ENCODE results near the gene NRAP. TPM values are rescaled to one million over a fixed set of nuclear protein-coding genes. Genes with fewer than 3 reads are reported as not detected.

Gene NRAP
- polyA plus RNA-seq, 1 donor (not counting 4 experiments of a cell fraction or from before 2014, with no cell fraction given), result not detected

- no peak for TF ChIP-seq CTCF (optimal IDR thresholded peaks at IDR 0.05 in 1 of 3, IDR thresholded peaks at IDR 0.05 in 1 of 3, conservative IDR thresholded peaks at IDR 0.05 in 1 of 3; ENCODE audit: extremely low read depth in 1 of 3, insufficient read depth in 2 of 3, low read length in 3 of 3)
- TF ChIP-seq EZH2 (IDR thresholded peaks at IDR 0.05; ENCODE audit: low read length), result no peak
- H3K79me2 ChIP-seq (ENCODE audit: control insufficient read depth, insufficient read depth, low read length), result no peaks in the 10 kb centered on the region
- H3K4me3 ChIP-seq (ENCODE audit: control insufficient read depth in 2 of 3, extremely low read depth in 1 of 3, insufficient read depth in 2 of 3, low read depth in 1 of 3, low read length in 3 of 3), result no peak overlapping the region
- FAIRE-seq (no peak), DNase-seq (ENCODE audit: low read depth, low spot score) (no peak)
- no peak overlapping the region for H2AFZ ChIP-seq (ENCODE audit: control insufficient read depth, low read length)
- H3K4me2 ChIP-seq (ENCODE audit: control insufficient read depth, extremely low read depth, insufficient read depth, low read depth, low read length), result no peak overlapping the region
- peaks cover 8% of the 10 kb centered on the region for H3K27me3 ChIP-seq (ENCODE audit: control insufficient read depth, extremely low read depth, insufficient read depth, low read length)
- H3K4me1 ChIP-seq (ENCODE audit: control insufficient read depth, extremely low read depth, insufficient read depth, low read length), result peaks cover 9% of the 10 kb centered on the region
- dilution Hi-C loops (cut with MboI; ENCODE audit: extremely low pct_ligation_motif_present, low sequenced_read_pairs), result no loop called here
- H3K9me3 ChIP-seq (ENCODE audit: control insufficient read depth, low read depth, low read length), result no peaks in the 10 kb centered on the region
- no peak overlapping the region for H3K27ac ChIP-seq (ENCODE audit: control insufficient read depth, insufficient read depth, low read length)
- H3K9ac ChIP-seq (ENCODE audit: control insufficient read depth, extremely low read depth, insufficient read depth, low read length), result no peak overlapping the region
- H3K36me3 ChIP-seq (ENCODE audit: control insufficient read depth in 2 of 2, extremely low read depth in 1 of 2, insufficient read depth in 2 of 2, low read length in 2 of 2), result no peaks in the 10 kb centered on the region
- H3K9me1 ChIP-seq (ENCODE audit: control insufficient read depth, extremely low read depth, insufficient read depth, low read length), result no peaks in the 10 kb centered on the region
- no peaks in the 10 kb centered on the region for H4K20me1 ChIP-seq (ENCODE audit: control insufficient read depth, extremely low read depth, insufficient read depth, low read length)
Observed at GRCh38 chr10:113553149-113553548, 110.7 kb downstream of the NRAP start.

- FAIRE-seq, result no peak
- no peak within 1 kb of the TSS for H3K9ac ChIP-seq (ENCODE audit: control insufficient read depth, extremely low read depth, insufficient read depth, low read length)
- H3K4me3 ChIP-seq (ENCODE audit: control insufficient read depth in 2 of 3, extremely low read depth in 1 of 3, insufficient read depth in 2 of 3, low read depth in 1 of 3, low read length in 3 of 3), result no peak within 1 kb of the TSS
- H3K4me1 ChIP-seq (ENCODE audit: control insufficient read depth, extremely low read depth, insufficient read depth, low read length), result peaks cover 9% of the 10 kb centered on the region
- no peaks in the 10 kb centered on the region for H4K20me1 ChIP-seq (ENCODE audit: control insufficient read depth, extremely low read depth, insufficient read depth, low read length)
- no peaks in the 10 kb centered on the region for H3K79me2 ChIP-seq (ENCODE audit: control insufficient read depth, insufficient read depth, low read length)
- peaks cover 4% of the 10 kb centered on the region for H3K27me3 ChIP-seq (ENCODE audit: control insufficient read depth, extremely low read depth, insufficient read depth, low read length)
- H3K27ac ChIP-seq (ENCODE audit: control insufficient read depth, insufficient read depth, low read length), result no peak within 1 kb of the TSS
- no peak within 1 kb of the TSS for H2AFZ ChIP-seq (ENCODE audit: control insufficient read depth, low read length)
- DNase-seq (ENCODE audit: low read depth, low spot score), result no peak
- no peaks in the 10 kb centered on the region for H3K9me1 ChIP-seq (ENCODE audit: control insufficient read depth, extremely low read depth, insufficient read depth, low read length)
- dilution Hi-C loops (cut with MboI; ENCODE audit: extremely low pct_ligation_motif_present, low sequenced_read_pairs), result no loop called here
- no peaks in the 10 kb centered on the region for H3K9me3 ChIP-seq (ENCODE audit: control insufficient read depth, low read depth, low read length)
- H3K36me3 ChIP-seq (ENCODE audit: control insufficient read depth in 2 of 2, extremely low read depth in 1 of 2, insufficient read depth in 2 of 2, low read length in 2 of 2), result no peaks in the 10 kb centered on the region
- TF ChIP-seq CTCF (optimal IDR thresholded peaks at IDR 0.05 in 1 of 3, IDR thresholded peaks at IDR 0.05 in 1 of 3, conservative IDR thresholded peaks at IDR 0.05 in 1 of 3; ENCODE audit: extremely low read depth in 1 of 3, insufficient read depth in 2 of 3, low read length in 3 of 3) (no peak), EZH2 (IDR thresholded peaks at IDR 0.05; ENCODE audit: low read length) (no peak)
- no peak within 1 kb of the TSS for H3K4me2 ChIP-seq (ENCODE audit: control insufficient read depth, extremely low read depth, insufficient read depth, low read depth, low read length)
Observed at GRCh38 chr10:113552701-113553100, 111.1 kb downstream of the NRAP start, which contains the start of gene HABP2. HABP2 (plus strand) TSS chr10:113553053; CDS start chr10:113553122, 69 bp downstream.
